ENCODE measurements around the gene AVL9.
A peak's percentile ranks its signal among the peaks of the same experiment; 100 is the strongest.

Gene AVL9

DNA sequence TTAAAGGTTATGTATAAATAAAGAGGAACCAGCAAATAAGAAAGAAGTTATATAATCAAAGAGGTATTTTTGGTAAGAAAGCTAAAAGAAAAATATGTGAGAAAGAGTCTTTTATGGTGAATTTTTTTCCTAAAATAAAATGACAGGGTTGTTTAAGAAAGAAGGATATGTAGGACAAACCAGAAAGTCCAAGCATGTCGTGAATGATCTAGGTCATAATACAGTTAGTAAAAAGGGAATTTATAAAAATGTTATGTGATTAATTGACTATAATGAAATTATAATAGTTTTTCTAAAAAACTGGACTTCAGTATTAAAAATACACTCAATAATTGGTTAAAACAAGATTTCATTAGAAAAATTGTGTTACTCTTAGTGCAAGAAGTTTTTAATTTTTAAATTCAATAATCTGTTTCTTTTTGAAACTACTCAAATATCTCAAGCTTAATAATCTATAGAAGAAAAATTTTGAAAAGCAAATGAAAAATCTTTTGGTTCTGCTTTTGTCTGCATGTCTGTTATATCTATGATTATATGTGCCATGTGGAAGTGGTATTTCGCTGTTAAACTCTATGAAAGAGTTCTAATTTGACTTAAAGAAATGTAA lies 23.3 kb downstream of the AVL9 start:
- no peak overlapping the region for H3K4me3 ChIP-seq (replicated peaks; ENCODE audit: low read depth, low read length)
- TF ChIP-seq, protein P1, sequence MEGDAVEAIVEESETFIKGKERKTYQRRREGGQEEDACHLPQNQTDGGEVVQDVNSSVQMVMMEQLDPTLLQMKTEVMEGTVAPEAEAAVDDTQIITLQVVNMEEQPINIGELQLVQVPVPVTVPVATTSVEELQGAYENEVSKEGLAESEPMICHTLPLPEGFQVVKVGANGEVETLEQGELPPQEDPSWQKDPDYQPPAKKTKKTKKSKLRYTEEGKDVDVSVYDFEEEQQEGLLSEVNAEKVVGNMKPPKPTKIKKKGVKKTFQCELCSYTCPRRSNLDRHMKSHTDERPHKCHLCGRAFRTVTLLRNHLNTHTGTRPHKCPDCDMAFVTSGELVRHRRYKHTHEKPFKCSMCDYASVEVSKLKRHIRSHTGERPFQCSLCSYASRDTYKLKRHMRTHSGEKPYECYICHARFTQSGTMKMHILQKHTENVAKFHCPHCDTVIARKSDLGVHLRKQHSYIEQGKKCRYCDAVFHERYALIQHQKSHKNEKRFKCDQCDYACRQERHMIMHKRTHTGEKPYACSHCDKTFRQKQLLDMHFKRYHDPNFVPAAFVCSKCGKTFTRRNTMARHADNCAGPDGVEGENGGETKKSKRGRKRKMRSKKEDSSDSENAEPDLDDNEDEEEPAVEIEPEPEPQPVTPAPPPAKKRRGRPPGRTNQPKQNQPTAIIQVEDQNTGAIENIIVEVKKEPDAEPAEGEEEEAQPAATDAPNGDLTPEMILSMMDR (IDR thresholded peaks at IDR 0.05; ENCODE audit: low read length, missing control alignments) = no peak
- DNase-seq (ENCODE audit: low read depth) = peak; percentile 61

DNA sequence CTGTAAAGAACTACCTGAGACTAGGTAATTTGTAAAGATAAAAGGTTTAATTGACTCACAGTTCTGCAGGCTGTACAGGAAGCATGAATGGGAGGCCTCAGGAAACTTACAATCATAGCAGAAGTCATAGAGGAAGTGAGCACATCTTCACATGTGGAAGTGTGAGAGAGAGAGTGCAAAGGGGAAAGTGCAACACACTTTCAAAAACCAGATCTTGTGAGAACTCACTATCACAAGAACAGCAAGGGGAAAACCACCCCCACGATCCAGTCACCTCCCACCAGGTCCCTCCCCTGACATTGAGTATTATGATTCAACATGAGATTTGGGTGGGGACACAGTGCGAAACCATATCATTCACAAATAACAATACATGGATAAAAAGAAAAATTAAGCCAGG lies 24.5 kb downstream of the AVL9 start:
- DNase-seq (ENCODE audit: low read depth) = no peak
- TF ChIP-seq, protein P1 (IDR thresholded peaks at IDR 0.05; ENCODE audit: low read length, missing control alignments) = no peak
- no peak overlapping the region for H3K4me3 ChIP-seq (replicated peaks; ENCODE audit: low read depth, low read length)

DNA sequence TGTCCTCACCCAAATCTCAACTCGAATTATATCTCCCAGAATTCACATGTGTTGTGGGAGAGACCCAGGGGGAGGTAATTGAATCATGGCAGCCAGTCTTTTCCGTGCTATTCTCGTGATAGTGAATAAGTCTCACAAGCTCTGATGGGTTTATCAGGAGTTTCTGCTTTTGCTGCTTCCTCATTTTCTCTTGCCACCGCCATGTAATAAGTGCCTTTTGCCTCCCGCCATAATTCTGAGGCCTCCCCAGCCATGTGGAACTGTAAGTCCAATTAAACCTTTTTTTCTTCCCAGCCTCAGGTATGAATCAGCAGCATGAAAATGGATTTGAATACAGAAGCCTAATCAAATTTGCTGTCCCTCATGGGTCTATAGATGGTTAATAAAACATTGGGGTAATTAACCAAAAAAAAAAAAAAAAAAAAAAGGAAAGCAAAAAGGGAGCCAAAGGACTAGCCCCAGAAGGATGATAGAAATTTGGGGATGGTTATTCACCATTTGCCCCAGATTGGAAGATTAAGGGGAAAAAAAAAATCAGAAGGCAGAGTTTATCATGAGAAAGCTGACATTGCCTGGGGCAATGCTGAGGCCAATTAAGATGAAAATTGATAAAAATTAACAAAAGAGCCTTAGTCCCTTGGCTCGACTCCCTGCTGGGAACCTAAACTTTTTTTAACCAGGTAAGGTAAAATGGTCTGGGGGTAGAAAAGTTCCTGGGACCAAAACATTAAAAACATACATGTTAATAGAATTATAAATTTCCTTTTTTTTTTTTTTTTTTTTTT lies 27.6 kb downstream of the AVL9 start:
- TF ChIP-seq, protein P1 (IDR thresholded peaks at IDR 0.05; ENCODE audit: low read length, missing control alignments) = no peak
- DNase-seq (ENCODE audit: low read depth) = no peak
- no peak overlapping the region for H3K4me3 ChIP-seq (replicated peaks; ENCODE audit: low read depth, low read length)

DNA sequence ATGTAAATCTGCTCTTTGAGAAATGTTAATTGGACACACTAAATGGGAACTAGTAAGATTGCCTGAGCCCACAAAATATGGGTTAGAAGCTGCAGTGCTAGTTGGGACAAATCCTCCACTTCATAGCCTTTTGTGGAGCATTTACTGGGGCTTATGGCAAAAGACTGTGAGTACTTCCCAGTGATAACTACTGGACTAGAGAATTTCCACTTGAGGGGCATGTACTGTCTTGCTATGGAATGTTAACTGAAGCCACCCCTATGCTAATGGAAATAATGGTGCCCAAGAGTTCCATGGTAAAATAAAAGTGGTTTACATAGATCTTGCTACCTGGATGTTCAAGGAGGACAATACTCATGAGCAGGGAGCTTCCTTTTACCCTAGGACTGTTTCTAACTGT lies 29.3 kb downstream of the AVL9 start:
- DNase-seq (ENCODE audit: low read depth) = no peak
- no peak overlapping the region for H3K4me3 ChIP-seq (replicated peaks; ENCODE audit: low read depth, low read length)
- TF ChIP-seq, protein P1 (IDR thresholded peaks at IDR 0.05; ENCODE audit: low read length, missing control alignments) = no peak

DNA sequence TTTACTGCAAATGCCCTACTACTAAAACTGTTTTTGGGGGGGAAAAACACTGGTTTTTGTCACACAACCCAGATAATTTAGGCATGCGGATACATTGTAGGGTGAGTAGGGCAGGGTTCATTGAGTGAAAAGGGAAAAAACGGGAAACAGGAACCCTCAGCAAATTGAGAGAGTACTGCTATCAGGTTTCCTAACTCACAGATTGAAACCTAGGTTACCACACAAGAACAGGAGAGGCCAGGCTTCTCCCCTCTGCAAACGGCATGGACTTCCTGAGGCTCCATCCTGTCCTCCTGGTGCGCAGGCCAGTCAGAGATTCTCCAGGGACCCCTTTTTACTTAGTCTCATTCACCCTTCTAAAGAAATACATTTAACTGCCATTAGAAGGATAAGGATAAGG lies 30.6 kb downstream of the AVL9 start:
- DNase-seq (ENCODE audit: low read depth) = no peak
- TF ChIP-seq, protein P1 (IDR thresholded peaks at IDR 0.05; ENCODE audit: low read length, missing control alignments) = no peak
- no peak overlapping the region for H3K4me3 ChIP-seq (replicated peaks; ENCODE audit: low read depth, low read length)

DNA sequence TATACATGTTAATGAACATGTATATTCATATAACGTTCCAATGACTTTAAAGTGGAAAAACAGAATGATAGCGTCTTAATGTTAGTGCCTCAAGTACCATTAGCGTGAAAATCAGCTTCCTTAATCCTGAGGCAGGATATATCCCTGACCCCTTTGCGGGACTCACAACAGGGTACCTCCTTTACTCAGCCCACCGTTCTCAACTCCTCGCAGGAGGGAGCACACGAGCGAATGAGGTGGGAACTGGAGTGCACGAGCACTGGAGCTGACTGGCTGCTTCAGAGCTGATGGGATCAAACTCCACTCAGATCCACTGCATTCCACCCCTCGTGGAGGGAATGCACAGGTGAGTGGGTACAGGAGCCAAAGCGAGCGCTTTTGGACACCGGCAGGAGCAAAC lies 36.1 kb downstream of the AVL9 start:
- DNase-seq (ENCODE audit: low read depth) = no peak
- TF ChIP-seq, protein P1 (IDR thresholded peaks at IDR 0.05; ENCODE audit: low read length, missing control alignments) = no peak
- H3K4me3 ChIP-seq (replicated peaks; ENCODE audit: low read depth, low read length) = no peak overlapping the region
